ENCODE data around the gene RBP7.
"Not testable (repeated sequence)": the region's sequence is repeated elsewhere in the genome, so short reads cannot be mapped to it uniquely, and the experiment has no call there.

Gene RBP7

GRCh38 chr1:9996624-9997582 lies at the start of gene RBP7:
TSS of gene RBP7 (plus strand) at chr1:9997228. CDS start at chr1:9997259, 31 bp downstream.
- no peak for DNase-seq (ENCODE audit: low read depth in 1 of 2, low spot score in 1 of 2)

DNA sequence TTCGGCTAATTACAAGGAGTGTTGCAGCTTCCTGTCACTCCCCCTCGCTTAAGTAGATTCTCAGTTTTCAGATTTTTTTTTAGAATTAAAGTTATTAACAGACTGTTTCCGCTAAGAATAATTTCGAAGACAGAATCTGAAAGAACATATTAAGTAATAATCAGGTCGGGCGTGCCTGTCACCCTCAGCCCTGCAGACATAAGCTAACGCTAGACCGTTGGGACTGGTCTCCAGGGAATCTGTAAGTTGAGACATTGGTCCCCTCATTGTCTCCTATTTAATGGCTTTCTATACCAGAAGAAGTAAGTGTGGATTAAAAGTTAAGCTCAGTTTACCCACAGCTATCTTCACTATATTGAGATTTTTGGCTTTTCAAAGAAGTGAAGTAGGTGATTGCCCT lies 39.3 kb upstream of the RBP7 start:
- DNase-seq (ENCODE audit: low read depth in 1 of 2, low spot score in 1 of 2) = no peak

DNA sequence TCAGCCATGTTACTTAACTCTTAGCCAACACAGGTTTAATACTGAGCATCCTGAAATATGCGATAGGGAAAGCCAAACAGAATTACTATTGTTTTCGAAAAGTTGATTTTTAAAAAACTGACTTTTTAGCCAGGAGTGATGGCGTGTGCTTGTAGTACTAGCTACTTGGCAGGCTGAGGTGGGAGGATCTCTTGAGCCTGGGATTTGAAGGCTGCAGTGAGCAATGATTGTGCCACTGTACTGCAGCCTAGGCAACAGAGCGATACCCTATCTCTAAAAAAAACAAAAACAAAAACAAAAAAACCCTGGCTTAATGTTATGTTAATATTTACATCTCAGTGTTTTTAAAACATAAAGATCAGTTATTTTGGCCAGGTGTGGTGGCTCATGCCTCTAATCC lies 37.0 kb upstream of the RBP7 start:
- DNase-seq (ENCODE audit: low read depth in 1 of 2, low spot score in 1 of 2) = no peak

DNA sequence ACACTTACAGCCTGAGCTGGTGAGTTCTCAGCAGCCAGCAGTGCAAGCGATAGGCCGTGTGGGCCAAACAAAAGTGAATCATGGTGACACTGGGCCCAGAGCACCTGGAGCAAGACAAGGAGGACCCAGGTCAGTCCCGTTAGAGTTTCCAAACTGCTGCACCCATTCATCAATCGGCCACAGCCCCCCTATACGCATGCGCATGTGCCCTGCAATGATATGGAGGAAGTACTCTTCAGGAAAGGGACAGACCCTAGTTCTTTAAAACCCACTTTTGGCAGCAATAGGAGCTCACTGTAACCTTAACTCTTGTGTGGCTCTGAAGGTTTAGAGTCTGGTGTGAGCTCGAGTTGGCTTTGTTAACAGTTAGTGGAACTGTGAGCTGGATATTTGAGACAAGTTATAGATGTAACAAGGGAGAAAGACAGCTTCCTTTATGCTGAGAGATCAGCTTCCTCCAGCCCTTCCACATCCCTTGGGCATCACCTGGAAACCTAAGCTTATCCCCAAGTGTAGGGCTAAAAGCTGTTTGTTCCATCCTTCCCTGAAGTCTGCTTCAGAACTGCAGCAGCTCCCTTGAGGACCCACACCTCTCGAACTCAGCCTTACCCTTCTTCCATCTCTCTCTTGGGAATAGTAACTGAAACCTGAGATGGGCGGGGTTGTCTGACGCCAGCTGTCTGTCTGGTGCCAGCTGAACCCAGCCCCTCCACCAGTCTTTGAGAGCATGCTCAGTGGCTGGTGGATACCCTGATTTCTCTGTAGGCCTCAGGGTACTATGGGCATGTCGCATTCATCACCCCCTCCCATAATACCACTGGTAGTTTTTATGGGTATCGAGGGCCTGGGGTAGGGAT lies 36.1 kb upstream of the RBP7 start:
- DNase-seq (ENCODE audit: low read depth in 1 of 2, low spot score in 1 of 2) = no peak

DNA sequence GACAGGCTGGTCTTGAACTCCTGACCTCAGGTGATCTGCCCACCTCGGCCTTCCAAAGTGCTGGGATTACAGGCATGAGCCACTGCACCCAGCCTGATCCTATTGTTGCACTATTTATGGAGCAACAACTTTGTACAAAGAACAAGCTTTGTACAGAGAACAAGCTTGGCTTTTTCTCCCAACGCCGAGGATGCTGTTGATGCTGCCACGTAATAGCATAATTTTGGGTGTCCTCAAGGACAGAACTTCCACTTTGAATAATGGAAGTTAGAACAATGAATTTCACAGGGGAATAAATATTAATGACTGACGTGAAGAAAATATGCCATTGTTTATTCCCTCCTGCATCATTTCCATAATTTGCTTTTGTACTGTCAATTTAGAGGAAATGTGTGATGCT lies 12.8 kb upstream of the RBP7 start:
- DNase-seq (ENCODE audit: low read depth in 1 of 2, low spot score in 1 of 2) = no peak

DNA sequence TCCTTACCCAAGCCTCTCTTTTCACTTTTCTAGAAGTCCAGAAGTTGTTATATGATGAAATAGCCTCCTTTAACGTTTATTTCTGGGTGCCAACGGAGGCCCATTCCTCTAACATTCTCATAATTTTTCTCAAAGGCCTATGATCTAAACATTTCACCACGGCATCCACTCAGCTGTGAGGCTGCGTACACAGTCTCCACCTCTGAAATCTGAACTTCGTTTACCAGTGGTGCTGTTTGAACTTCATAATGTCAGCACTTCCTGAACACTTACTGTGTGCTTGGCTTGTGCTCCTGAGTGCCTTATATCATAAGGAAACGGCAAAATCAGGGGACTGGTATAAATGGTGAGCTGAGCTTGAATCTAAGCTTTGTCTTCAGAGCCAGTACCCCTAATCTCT lies 12.0 kb upstream of the RBP7 start:
- DNase-seq (ENCODE audit: low read depth in 1 of 2, low spot score in 1 of 2) = no peak

GRCh38 chr1:9989773-9990172 lies 7.3 kb upstream of the RBP7 start:
- no peak for DNase-seq (ENCODE audit: low read depth in 1 of 2, low spot score in 1 of 2)

- DNase-seq (ENCODE audit: low read depth in 1 of 2, low spot score in 1 of 2) = no peak
These were observed 6.1 kb upstream of the RBP7 start for GRCh38 chr1:9990944-9991343.

GRCh38 chr1:9992910-9993309 lies 4.1 kb upstream of the RBP7 start:
- no peak for DNase-seq (ENCODE audit: low read depth in 1 of 2, low spot score in 1 of 2)

- no peak for DNase-seq (ENCODE audit: low read depth in 1 of 2, low spot score in 1 of 2)
These were observed 3.4 kb upstream of the RBP7 start for GRCh38 chr1:9993561-9994075.

GRCh38 chr1:10001016-10001665 lies 4.1 kb downstream of the RBP7 start:
- DNase-seq (ENCODE audit: low read depth in 1 of 2, low spot score in 1 of 2) = no peak

DNA sequence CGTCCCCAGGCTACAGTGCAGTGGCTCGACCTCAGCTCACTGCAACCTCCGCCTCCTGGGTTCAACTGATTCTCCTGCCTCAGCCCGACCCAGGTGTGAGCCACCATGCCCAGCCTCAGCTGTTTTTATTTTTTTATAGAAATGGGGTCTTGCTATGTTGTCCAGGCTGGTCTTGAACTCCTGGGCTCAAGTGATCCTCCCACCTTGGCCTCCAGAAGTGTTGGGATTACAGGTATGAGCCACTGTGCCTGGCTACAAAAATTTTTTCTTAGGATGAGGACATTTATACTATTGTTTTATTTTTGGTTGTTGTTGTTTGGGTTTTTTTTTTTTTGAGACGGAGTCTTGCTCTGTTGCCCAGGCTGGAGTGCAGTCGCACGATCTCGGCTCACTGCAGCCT lies 8.2 kb downstream of the RBP7 start:
- DNase-seq (ENCODE audit: low read depth in 1 of 2, low spot score in 1 of 2) = not testable (repeated sequence)

DNA sequence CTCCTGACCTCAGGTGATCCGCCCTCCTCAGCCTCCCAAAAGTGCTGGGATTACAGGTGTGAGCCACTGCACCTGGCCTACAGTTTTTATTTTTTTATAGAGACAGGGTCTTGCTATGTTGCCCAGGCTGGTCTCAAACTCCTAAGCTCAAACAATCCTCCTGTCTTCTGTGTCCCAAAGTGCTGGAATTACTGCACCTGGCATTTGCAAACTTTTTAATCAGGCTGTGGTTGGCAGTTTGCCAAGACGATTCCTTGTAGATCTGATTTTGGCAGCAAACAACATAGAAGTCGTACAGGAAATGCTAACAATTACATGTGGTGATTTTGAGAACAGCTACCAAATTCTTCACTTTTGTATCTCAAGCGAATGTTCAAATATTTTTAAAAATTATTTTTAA lies 10.1 kb downstream of the RBP7 start:
- no peak for DNase-seq (ENCODE audit: low read depth in 1 of 2, low spot score in 1 of 2)

- no peak for DNase-seq (ENCODE audit: low read depth in 1 of 2, low spot score in 1 of 2)
These were observed 17.0 kb downstream of the RBP7 start for GRCh38 chr1:10014016-10014415.

- no peak for DNase-seq (ENCODE audit: low read depth in 1 of 2, low spot score in 1 of 2)
These were observed 22.5 kb downstream of the RBP7 start for GRCh38 chr1:10019561-10019960.

DNA sequence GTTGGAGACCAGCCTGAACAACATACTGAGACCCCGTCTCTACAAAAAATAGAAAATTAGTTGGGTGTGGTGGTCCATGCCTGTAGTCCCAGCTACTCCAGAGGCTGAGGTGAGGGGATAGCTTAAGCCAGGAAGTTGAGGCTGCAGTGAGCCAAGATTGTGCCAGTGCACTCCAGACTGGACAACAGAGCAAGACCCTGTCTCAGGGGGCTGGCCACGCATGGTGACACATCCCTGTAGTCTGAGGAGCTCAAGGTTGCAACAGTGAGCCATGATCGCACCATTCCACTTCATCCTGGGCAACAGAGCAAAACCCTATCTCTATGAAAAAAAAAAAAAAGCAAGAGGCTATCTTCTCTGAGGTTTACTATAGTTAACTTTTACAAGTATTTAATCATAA lies 23.1 kb downstream of the RBP7 start:
- DNase-seq (ENCODE audit: low read depth in 1 of 2, low spot score in 1 of 2) = no peak

- not testable (repeated sequence) for DNase-seq (ENCODE audit: low read depth in 1 of 2, low spot score in 1 of 2)
These were observed 23.6 kb downstream of the RBP7 start for GRCh38 chr1:10020678-10021077.

GRCh38 chr1:10021992-10022391 lies 25.0 kb downstream of the RBP7 start:
- not testable (repeated sequence) for DNase-seq (ENCODE audit: low read depth in 1 of 2, low spot score in 1 of 2)

DNA sequence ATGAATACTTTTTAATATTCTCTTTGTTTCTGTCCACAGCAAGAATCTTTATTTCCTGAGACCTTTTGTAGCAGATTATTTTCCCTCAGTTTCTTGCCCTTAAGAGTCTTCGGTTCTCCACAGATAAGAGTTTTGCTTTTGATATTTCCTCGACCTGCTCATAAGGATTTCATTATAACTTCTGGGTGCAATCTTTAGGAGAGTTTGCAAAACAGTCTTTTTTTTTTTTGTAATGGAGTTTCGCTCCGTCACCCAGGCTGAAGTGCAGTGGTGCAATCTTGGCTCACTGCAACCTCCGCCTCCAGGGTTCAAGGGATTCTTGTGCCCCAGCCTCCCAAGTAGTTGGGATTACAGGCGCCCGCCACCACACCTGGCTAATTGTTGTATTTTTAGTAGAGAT lies 25.6 kb downstream of the RBP7 start:
- no peak for DNase-seq (ENCODE audit: low read depth in 1 of 2, low spot score in 1 of 2)

DNA sequence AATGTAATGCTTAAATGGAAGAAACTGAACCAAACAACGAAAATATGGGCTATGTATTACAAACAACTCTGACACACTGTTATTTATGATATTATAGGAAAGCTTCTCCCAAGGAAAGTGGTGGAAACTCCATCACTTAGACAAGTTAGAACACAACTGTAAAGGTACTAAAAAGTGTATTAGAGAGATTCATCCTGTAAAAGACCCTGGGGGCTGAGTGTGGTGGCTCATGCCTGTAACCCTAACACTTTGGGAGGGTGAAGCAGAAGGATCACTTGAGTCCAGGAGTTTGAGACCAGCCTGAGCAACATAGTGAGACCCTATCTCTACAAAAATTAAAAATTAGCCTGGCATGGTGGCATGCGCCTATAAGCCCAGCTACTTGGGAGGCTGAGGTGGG lies 28.3 kb downstream of the RBP7 start:
- no peak for DNase-seq (ENCODE audit: low read depth in 1 of 2, low spot score in 1 of 2)

DNA sequence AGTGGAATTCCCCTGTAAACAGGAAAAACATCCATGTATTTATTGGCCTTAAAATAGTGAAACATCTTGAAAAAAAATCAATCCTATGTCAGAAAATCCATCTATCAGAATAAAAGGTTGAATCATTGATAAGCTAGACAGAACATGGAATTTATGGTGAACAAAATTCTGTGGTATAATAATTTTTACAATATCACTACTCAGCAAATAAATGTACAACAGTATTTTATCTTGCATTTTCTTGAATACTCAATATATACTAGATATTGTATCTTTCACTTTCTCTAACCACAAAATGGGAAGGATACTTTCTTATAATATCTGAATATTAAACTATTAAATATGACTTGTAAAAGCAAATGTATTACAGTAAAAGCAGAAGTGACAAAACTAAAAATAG lies 30.0 kb downstream of the RBP7 start:
- no peak for DNase-seq (ENCODE audit: low read depth in 1 of 2, low spot score in 1 of 2)
